Tibial nerve (tissue), 4 donors: Measurements from ENCODE around the gene CKAP4. TPM values are rescaled to one million over a fixed set of nuclear protein-coding genes. Genes with fewer than 3 reads are reported as not detected.

Source experiments
- DNase-seq, 2 donors: peaks; one replicate each; pipeline ENCODE4 v3.0.0-alpha.2; 2019; ENCODE audit warnings: low spot score in 2 of 2
- H3K27ac ChIP-seq, 4 donors: fragments of 200-600 bp; sonication (generic) in 3 of 4; one replicate each; pipeline ENCODE4 v1.5.1; 2017 to 2019; ENCODE audit warnings: mild to moderate bottlenecking in 1 of 4
- H3K27me3 ChIP-seq, 2 donors: fragments of 200-600 bp; sonication (generic) in 1 of 2; one replicate each; pipeline versions ENCODE4 v1.5.1 to v1.6.0; 2017 to 2019
- H3K36me3 ChIP-seq, 3 donors: fragments of 200-600 bp; sonication (generic); one replicate each; pipeline ENCODE4 v1.5.1; 2018 to 2019
- H3K4me1 ChIP-seq, 4 donors: fragments of 200-600 bp; sonication (generic) in 3 of 4; one replicate each; pipeline ENCODE4 v1.5.1; 2017 to 2019
- H3K4me3 ChIP-seq, 4 donors: fragments of 200-600 bp; sonication (generic) in 3 of 4; one replicate each; pipeline ENCODE4 v1.5.1; 2017 to 2019; ENCODE audit warnings: mild to moderate bottlenecking in 1 of 4, moderate library complexity in 1 of 4
- H3K9me3 ChIP-seq, 4 donors: fragments of 200-600 bp; sonication (generic) in 3 of 4; one replicate each; pipeline ENCODE4 v1.5.1; 2017 to 2019
- CTCF ChIP-seq, 5 experiments: fragments of 200-600 bp in 3 of 5; fragments of 450-650 bp in 2 of 5; sonication (generic) in 3 of 5; IDR thresholded peaks; one replicate each; pipeline ENCODE4 v1.5.1; 2016 to 2019; ENCODE audit warnings: antibody characterized with exemption in 5 of 5, mild to moderate bottlenecking in 3 of 5, moderate library complexity in 2 of 5
- EP300 ChIP-seq, 2 donors: sonication (generic); formaldehyde crosslinking; IDR thresholded peaks; one replicate each; pipeline ENCODE4 v1.6.1; 2017; ENCODE audit warnings: antibody characterized with exemption in 2 of 2, mild to moderate bottlenecking in 1 of 2
- POLR2A ChIP-seq, 2 donors: fragments of 450-650 bp; IDR thresholded peaks; one replicate each; pipeline ENCODE4 v1.6.1; 2017; ENCODE audit warnings: antibody characterized with exemption in 2 of 2, mild to moderate bottlenecking in 2 of 2, moderate library complexity in 2 of 2
- WGBS, 2 donors: methylation state at CpG; one replicate each; pipeline ENCODE4 v1.1.5; 2018; 5-methylcytosine and 5-hydroxymethylcytosine counted together
- total RNA-seq, 4 donors: library from RNA; depleted of rRNA; stranded (reverse); fragments of >200 nt; gene quantifications; one replicate each; pipeline ENCODE4 v1.1.0, GENCODE V29; 2016

CKAP4 gene
- total RNA-seq, 4 donors from 2014 or later: 29.9 to 49.5 (median 38.7) TPM

- H3K4me3 ChIP-seq: no peak overlapping the region
- H3K36me3 ChIP-seq: peaks cover 0 to 40% (median 3%) of the 10 kb centered on the region in 3 donors
- no peak overlapping the region for H3K27ac ChIP-seq
- no peaks in the 10 kb centered on the region for H3K27me3 ChIP-seq
- no peaks in the 10 kb centered on the region for H3K4me1 ChIP-seq
- no peak for DNase-seq
- no peaks in the 10 kb centered on the region for H3K9me3 ChIP-seq
- 94% methylated on average over 1 of the region's 1 CpG for WGBS, 2 donors
- no peak for TF ChIP-seq POLR2A (IDR thresholded peaks at IDR 0.05)
- no peak for TF ChIP-seq EP300 (IDR thresholded peaks at IDR 0.05)
- TF ChIP-seq CTCF (IDR thresholded peaks at IDR 0.05): no peak
Observed at GRCh38 chr12:106235770-106236169, 12.1 kb downstream of the CKAP4 start.

- DNase-seq: no peak
- WGBS, 2 donors: 73 to 74% methylated on average over 3 of the region's 3 CpGs
- H3K27me3 ChIP-seq: no peaks in the 10 kb centered on the region
Observed at GRCh38 chr12:106234449-106234848, 13.4 kb downstream of the CKAP4 start.

GRCh38 chr12:106233011-106233410, 14.8 kb downstream of the CKAP4 start:
- Histone ChIP-seq H3K27ac (no peak overlapping the region), H3K4me3 (no peak overlapping the region), H3K36me3 (peaks cover 0 to 16% (median 0%) of the 10 kb centered on the region in 3 donors), H3K9me3 (no peaks in the 10 kb centered on the region), H3K27me3 (no peaks in the 10 kb centered on the region), H3K4me1 (no peaks in the 10 kb centered on the region)
- no peak for TF ChIP-seq EP300 (IDR thresholded peaks at IDR 0.05)
- no peak for TF ChIP-seq POLR2A (IDR thresholded peaks at IDR 0.05)
- WGBS, 2 donors: 90 to 98% methylated on average over 22 to 23 of the region's 26 CpGs
- DNase-seq: no peak

More at GRCh38 chr12:106234449-106234848, 13.4 kb downstream of the CKAP4 start:
- no peak for TF ChIP-seq POLR2A (IDR thresholded peaks at IDR 0.05)
- TF ChIP-seq CTCF (IDR thresholded peaks at IDR 0.05): no peak
- TF ChIP-seq EP300 (IDR thresholded peaks at IDR 0.05): no peak
- H3K4me1 ChIP-seq: no peaks in the 10 kb centered on the region
- H3K9me3 ChIP-seq: no peaks in the 10 kb centered on the region
- no peak overlapping the region for H3K4me3 ChIP-seq
- no peak overlapping the region for H3K27ac ChIP-seq
- peaks cover 0 to 30% (median 3%) of the 10 kb centered on the region in 3 donors for H3K36me3 ChIP-seq

GRCh38 chr12:106229036-106229591, 18.7 kb downstream of the CKAP4 start:
- TF ChIP-seq EP300 (IDR thresholded peaks at IDR 0.05) (no peak), CTCF (IDR thresholded peaks at IDR 0.05) (no peak), POLR2A (IDR thresholded peaks at IDR 0.05) (no peak)
- Histone ChIP-seq H3K36me3 (peaks cover 0 to 5% (median 0%) of the 10 kb centered on the region in 3 donors), H3K4me3 (no peak overlapping the region), H3K27me3 (no peaks in the 10 kb centered on the region), H3K4me1 (peaks cover 0 to 9% (median 0%) of the 10 kb centered on the region in 4 donors), H3K27ac (no peak overlapping the region), H3K9me3 (no peaks in the 10 kb centered on the region)
- DNase-seq: no peak
- 90 to 91% methylated on average over 12 of the region's 12 CpGs for WGBS, 2 donors

GRCh38 chr12:106228320-106228710, 19.5 kb downstream of the CKAP4 start:
- Histone ChIP-seq H3K36me3 (no peaks in the 10 kb centered on the region), H3K9me3 (no peaks in the 10 kb centered on the region), H3K27me3 (no peaks in the 10 kb centered on the region), H3K27ac (no peak overlapping the region), H3K4me3 (no peak overlapping the region), H3K4me1 (peaks cover 0 to 15% (median 3%) of the 10 kb centered on the region in 4 donors)
- no peak for DNase-seq
- TF ChIP-seq CTCF (IDR thresholded peaks at IDR 0.05) (no peak), POLR2A (IDR thresholded peaks at IDR 0.05) (no peak), EP300 (IDR thresholded peaks at IDR 0.05) (no peak)
- WGBS, 2 donors: 80 to 81% methylated on average over 7 of the region's 7 CpGs
